GM18505 (cell line): ENCODE results near the gene CHD9NB.

Experiments used
- ATAC-seq: cut with Tn5 transposase; IDR thresholded peaks from one replicate; pipeline ENCODE4 v1.9.1; 2021; ENCODE audit not compliant: unreplicated experiment
- POLR2A ChIP-seq: IDR thresholded peaks from 4 replicates; pipeline ENCODE4 v1.6.1; 2011; ENCODE audit warnings: borderline replicate concordance; ENCODE audit not compliant: insufficient read depth, insufficient read length; ENCODE audit errors: extremely low read depth

Gene CHD9NB

GRCh38 chr16:52997922-52998321 is 54.8 kb downstream of the CHD9NB start:
- no peak for ATAC-seq
- no peak for TF ChIP-seq POLR2A

DNA sequence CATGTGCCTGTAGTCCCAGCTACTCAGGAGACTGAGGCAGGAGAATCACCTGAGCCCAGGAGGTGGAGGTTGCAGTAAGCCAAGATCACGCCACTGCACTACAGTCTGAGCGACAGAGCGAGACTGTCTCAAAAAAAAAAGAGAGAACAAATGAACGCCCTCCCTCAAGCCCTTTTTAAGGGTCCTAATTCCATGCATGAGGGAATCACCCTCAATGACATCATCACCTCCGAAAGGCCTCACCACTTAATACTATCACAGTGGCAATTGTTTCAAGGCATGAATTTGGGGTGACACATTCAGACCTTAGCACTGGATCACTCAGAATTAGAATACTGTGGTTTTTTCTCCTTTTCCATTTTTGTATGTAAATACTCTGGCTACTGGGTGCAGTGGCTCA is 57.8 kb downstream of the CHD9NB start:
- TF ChIP-seq POLR2A, result no peak
- ATAC-seq, result no peak

- TF ChIP-seq POLR2A, result no peak
- no peak for ATAC-seq
These were observed 59.5 kb downstream of the CHD9NB start for GRCh38 chr16:52993179-52993578.

DNA sequence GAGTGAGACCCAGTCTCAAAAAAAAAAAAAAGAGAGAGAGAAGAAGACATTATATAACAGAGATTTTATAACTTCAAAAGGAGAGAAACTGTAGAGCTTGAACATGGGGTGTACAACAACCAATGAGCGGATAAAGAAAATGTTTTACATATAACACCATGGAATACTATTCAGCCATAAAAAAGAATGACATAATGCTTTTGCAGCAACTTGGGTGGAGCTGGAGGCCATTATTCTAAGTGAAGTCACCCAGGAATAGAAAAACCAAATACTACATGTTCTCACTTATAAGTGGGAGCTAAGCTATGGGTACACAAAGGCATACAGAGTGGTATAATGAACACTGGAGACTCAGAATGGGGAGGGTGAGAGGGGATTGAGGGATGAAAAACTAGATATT is 61.1 kb downstream of the CHD9NB start:
- ATAC-seq, result no peak
- no peak for TF ChIP-seq POLR2A
